ENCODE results near the gene ZC3H12C.

ZC3H12C gene

DNA sequence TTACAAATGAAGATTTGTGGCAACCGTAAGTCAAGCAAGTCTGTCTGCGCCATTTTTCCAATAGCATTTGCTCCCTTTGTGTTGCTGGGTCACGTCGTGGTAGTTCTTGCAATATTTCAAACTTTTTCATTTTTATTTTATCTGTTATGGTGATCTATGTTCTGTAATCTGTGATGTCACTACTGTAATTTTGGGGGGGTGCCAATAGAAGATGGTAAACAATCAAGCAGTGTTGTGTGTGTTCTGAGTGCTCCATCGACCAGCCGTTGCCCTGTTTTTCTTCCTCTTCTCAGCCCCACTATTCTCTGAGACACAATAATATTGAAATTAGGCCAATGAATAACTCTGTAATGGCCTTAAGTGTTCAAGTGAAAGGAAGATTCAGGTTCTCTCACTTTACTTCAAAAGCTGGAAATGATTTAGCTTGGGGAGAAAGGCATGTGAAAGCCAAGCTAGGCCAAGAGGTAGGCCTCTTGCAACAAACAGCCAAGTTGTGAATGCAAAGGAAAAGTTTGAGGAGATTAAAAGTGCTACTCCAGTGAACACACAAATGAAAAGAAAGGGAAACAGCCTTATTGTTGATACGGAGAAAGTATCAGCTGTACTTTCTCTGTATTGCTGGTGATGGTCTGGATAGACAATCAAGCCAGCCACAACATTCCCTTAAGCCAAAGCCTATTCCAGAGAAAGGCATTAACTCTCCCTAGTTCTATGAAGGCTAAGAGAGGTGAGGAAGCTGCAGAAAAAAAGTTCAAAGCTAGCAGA lies 7.5 kb downstream of the ZC3H12C start:
- DNase-seq: no peak

- DNase-seq: no peak
Observed at GRCh38 chr11:110106713-110107274, 13.6 kb downstream of the ZC3H12C start.

DNA sequence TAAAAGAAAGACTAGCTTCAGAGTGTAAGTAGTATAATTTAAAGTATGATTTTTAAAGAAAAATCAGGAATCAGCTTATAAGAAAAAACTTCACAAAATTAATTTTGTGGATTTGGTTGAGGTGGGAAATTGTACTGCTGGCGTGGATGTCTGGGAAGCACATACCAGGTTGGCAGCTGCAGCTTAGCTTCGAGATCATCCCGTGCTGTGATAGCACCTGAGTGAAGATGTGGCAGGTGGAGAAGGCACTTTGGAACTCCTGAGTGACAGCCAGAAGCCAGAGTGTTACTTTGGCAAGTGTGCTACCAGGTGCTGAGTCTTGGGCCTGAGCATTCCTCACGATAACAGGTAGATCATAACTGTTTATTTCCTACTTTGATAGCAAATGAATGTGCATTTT lies 17.7 kb downstream of the ZC3H12C start:
- DNase-seq: no peak

DNA sequence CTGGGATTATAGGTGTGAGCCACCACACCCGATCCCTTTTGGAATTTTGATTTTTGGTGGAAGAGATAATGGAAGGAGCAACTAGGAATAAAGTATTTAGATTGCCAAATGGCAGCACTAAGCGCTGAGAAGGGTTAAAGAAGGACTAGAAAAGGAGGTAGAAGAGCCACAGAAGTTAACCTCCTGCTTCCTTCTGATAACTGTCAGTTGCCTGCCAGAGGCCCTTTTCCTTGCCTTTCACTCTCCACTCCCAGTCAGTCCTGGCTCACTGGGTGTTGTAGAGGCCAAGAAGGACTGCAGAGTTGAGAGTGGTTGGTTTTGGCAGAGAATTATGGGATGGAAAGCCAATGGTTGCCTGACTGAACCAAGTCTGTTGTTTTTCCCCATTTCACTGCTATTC lies 19.3 kb downstream of the ZC3H12C start:
- DNase-seq: no peak

DNA sequence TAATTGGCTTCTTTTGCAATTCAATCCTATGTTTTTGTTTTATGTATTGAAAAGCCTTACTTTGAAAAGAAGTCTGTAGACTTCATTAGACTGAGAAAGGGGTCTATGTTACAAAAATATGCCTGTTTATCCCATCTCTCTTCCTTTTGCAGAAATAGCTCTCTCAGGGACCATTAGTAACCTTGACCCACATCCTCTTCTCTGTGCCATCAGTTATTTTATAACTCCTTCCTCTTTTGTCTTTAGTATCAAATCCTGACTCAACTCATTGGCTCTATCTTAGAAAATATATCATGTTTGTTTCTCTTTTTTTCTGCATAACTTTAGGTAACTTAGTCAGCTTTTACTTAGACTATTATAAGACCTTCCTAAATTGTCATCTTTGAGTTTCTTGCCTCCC lies 20.3 kb downstream of the ZC3H12C start:
- DNase-seq: no peak

- DNase-seq: no peak
Observed at GRCh38 chr11:110113973-110114372, 20.8 kb downstream of the ZC3H12C start.

DNA sequence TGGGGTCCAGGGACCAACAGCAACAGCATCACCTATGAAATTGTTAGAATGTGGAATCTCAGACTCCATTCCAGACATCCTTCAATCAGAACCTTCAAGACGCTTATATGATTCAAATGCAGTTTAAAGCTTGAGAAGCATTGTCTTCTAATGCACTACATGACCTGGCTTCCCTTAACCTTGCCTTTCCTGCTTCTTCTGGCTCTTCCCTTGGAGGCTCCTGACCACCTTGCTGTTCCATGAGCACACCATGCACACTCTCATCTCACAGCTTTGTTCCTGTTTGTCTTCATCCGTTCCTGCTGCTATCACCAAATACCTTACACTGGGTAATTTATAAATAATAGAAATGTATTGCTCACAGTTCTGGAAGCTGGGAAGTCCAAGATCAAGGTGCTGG lies 26.1 kb downstream of the ZC3H12C start:
- DNase-seq: no peak

DNA sequence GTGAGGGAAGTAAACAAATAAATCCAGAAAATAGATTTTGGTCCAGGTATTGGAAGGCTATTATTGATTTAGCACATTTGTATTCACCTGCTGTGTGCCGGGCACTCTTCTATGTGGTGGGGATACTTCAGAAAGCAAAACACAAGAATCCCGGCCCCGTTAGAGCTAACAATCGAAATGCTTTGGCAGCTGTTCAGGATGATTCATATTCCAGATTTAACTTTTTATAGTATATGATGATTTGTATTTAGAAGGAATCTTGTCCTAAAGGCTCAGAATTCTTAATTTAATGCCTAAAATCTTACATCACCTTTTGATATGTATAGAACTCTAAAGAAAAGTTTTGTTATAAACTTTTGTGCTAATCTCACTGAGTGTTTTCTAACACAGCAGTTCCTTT lies 28.0 kb downstream of the ZC3H12C start:
- DNase-seq: no peak

DNA sequence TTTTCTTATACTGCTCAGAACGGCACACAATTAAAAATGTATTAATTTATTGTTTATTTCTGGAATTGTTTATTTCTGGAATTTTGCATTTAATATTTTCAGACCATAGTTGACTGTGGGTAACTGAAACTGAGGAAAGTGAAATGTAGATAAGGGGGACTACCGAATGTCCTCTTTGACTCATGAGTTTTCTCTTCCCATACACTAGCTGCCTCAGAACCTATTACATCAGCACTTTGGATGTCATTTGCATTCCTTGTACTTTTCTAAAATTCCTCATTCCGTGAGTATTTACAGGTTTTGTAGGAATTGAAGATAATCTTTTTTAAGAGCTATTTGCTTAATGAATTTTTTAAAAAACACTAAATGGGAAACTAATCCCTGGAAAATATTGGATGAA lies 29.8 kb downstream of the ZC3H12C start:
- no peak for DNase-seq

GRCh38 chr11:110124605-110125004 lies 31.4 kb downstream of the ZC3H12C start:
- DNase-seq: no peak

GRCh38 chr11:110125632-110126031 lies 32.4 kb downstream of the ZC3H12C start:
- DNase-seq: no peak

GRCh38 chr11:110126936-110127335 lies 33.7 kb downstream of the ZC3H12C start:
- DNase-seq: no peak

- DNase-seq: peak in 1 of 2 donors; percentile 23
Observed at GRCh38 chr11:110128161-110128560, 35.0 kb downstream of the ZC3H12C start.

GRCh38 chr11:110130642-110131238 lies 37.5 kb downstream of the ZC3H12C start:
- DNase-seq: no peak

- DNase-seq: no peak
Observed at GRCh38 chr11:110131386-110132123, 38.4 kb downstream of the ZC3H12C start.

- no peak for DNase-seq
Observed at GRCh38 chr11:110133160-110133559, 40.0 kb downstream of the ZC3H12C start.

GRCh38 chr11:110134110-110134509 lies 40.9 kb downstream of the ZC3H12C start:
- peak in 1 of 2 donors; percentile 26 for DNase-seq

DNA sequence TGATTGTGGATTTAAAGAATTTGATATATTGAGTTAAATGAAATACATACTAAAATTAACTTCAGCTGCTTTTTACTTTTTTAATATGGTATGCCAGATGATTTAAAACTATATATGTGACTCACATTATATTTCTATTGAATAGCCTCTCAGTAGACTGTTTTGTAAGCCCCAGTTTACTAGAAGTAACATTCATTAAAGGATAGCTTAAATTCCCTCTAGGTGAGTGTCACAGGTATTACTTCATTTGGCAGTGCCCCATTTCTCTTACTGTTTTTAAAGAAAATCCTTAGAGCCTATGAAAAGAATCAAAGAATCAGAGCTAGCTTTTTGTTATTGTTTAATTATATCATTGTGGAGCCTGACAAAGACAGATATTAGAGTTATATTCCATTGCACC lies 48.6 kb downstream of the ZC3H12C start:
- no peak for DNase-seq

DNA sequence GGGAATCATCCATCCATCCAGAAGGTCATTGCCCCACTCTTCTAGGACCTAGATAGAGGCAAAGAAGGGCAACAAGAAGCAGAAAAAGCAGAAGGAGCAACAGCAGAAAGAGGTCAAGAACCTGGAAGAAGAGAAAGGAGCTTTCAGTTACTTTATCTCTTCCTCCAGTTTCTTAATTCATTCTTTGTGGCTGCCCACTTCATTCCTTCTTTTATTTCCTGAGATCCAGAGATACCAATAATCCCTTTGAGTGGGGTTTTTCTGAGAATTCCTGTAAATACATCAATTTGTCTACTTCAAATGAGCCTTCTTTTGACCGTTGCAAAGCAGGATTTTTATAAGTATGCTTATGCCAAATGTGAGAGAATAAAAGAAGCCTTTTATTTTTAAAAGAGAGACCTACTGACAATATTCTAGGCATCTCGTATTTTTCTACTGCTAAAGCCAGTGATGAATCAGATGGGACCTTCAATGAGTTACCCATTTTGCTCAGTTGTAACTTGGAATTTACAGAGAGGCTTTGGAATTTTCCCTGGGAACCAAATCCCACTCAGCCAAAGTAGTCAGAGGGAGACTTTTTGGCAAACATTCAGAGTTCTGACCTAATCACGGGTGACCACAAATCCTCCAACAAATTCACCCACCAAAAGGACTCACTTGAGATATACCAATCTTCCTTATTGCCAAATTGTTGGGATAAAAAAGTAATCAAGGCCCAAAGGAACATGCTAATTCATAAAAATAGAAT lies 54.9 kb downstream of the ZC3H12C start:
- no peak for DNase-seq

DNA sequence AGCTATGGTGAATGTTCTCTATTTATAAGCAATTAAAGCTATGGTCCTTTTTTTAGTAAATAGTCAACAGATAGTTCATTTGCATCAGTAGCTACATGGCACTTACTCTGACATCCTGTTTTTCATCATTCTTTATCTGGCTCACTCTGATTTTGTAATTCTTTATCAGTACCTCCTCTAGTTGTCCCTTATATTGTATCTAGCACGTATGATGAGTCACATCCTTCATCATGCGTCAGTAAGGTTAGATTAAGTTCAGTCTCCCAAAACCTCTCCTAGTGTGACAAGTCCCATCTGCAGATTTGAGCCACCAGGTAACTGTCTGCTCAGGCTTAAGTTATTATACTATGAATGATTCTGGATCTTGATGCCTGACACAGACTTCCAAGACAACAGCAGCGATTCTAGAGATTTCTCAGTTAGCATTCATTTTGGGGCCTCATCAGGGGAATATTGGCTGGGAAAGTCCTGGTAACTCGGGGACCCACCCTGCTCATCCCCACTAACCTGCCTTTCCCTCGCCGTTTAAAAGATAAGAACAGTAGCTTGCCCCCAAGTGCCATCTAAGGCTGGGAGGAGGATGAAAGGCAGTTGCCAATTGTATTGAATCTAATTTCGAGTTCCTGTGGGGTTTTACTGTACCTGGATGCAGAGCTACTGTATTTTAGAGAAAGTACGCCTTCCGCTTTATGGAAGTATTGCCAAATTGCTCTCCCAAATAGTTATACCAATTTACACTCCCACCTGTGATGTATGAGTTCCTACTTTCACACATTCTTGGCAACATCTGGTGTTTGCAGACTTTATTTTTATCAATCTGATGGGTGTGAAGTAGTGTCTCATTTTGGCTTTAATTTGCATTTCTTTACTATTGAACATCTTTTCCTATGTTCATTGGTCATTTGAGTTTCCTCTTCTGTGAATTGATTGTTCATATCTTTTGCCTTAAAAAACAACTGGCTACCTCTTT lies 55.9 kb downstream of the ZC3H12C start:
- DNase-seq: peak in 1 of 2 donors; percentile 20

DNA sequence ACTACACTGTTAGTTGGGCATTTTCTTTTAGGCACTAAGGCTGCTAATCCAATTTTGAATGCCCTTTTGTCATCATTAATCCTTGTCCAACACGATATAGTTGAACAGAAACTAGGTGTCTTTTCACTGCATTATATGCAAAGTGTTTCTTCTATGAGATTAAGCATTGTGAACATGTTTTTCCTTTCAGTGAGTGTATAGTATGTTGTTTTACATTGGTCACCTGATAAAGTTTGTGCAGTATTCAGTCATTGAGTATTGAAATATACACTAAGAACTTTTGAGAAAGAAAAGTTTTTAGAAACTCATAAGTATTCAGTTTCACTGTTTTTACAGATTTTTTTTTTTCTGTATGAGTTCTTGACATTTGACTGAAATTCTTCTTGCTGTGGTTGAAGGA lies 59.0 kb downstream of the ZC3H12C start:
- no peak for DNase-seq

DNA sequence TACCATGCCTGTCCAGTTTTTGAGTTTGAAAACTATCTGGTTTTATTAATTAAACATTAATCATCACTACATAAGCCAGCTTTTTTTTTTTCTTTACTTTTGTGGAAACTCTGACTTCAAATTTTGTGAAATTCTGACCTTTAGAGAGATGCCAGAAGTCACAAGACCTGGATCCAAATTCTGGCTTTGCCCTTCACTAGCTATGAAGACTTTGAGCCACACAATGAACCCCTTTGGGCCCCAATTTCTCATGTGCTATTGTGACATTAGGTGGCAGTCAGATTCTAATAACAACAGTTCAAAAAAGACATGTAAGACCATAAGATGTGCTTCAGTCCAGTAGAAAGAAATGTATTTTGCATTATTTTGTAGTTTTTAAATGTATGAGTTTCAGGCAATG lies 60.3 kb downstream of the ZC3H12C start:
- no peak for DNase-seq

Measured in hippocampal formation (tissue), 2 donors.